ENCODE measurements around the gene ZNF559.
A peak's percentile ranks its signal among the peaks of the same experiment; 100 is the strongest.
"Not testable (repeated sequence)": the region's sequence is repeated elsewhere in the genome, so short reads cannot be mapped to it uniquely, and the experiment has no call there.

ZNF559 gene

GRCh38 chr19:9308091-9308770 is 15.7 kb upstream of the ZNF559 start:
- H3K27ac ChIP-seq, result no peak overlapping the region
- H3K36me3 ChIP-seq, result peaks cover 9% of the 10 kb centered on the region
- no peaks in the 10 kb centered on the region for H3K27me3 ChIP-seq
- no peaks in the 10 kb centered on the region for H3K9me3 ChIP-seq
- peak overlapping the region; percentile 75 to 81 for H3K4me3 ChIP-seq (ENCODE audit: low read depth in 1 of 2, low read length in 1 of 2)
- H3K4me1 ChIP-seq (ENCODE audit: control insufficient read depth in 1 of 2, insufficient read depth in 1 of 2, low read depth in 1 of 2, low read length in 1 of 2), result peaks cover 16 to 19% of the 10 kb centered on the region in 2 experiments
- TF ChIP-seq CTCF (IDR thresholded peaks at IDR 0.05), result no peak

- TF ChIP-seq CTCF (IDR thresholded peaks at IDR 0.05), result peak; percentile 34
- Histone ChIP-seq H3K27me3 (no peaks in the 10 kb centered on the region), H3K36me3 (peaks cover 3% of the 10 kb centered on the region), H3K4me1 (ENCODE audit: control insufficient read depth in 1 of 2, insufficient read depth in 1 of 2, low read depth in 1 of 2, low read length in 1 of 2) (peaks cover 16 to 19% of the 10 kb centered on the region in 2 experiments), H3K9me3 (peaks cover 2% of the 10 kb centered on the region), H3K4me3 (ENCODE audit: low read depth in 1 of 2, low read length in 1 of 2) (peak within 1 kb of the TSS; percentile 75 to 81), H3K27ac (peak within 1 kb of the TSS; percentile 92)
These were observed 14.6 kb upstream of the ZNF559 start, which contains the start of gene ZNF699 for GRCh38 chr19:9309139-9309973. Gene ZNF699 (minus strand): TSS chr19:9309838. CDS start chr19:9305119, 4,719 bp downstream.

- peaks cover 4% of the 10 kb centered on the region for H3K9me3 ChIP-seq
- H3K4me3 ChIP-seq (ENCODE audit: low read depth in 1 of 2, low read length in 1 of 2), result peak overlapping the region; percentile 75 to 81
- H3K27ac ChIP-seq, result peak overlapping the region; percentile 92
- H3K4me1 ChIP-seq (ENCODE audit: control insufficient read depth in 1 of 2, insufficient read depth in 1 of 2, low read depth in 1 of 2, low read length in 1 of 2), result peaks cover 16 to 19% of the 10 kb centered on the region in 2 experiments
- TF ChIP-seq CTCF (IDR thresholded peaks at IDR 0.05), result no peak
- no peaks in the 10 kb centered on the region for H3K27me3 ChIP-seq
- no peaks in the 10 kb centered on the region for H3K36me3 ChIP-seq
These were observed 14.0 kb upstream of the ZNF559 start for GRCh38 chr19:9309974-9310446.

- Histone ChIP-seq H3K4me1 (ENCODE audit: control insufficient read depth in 1 of 2, insufficient read depth in 1 of 2, low read depth in 1 of 2, low read length in 1 of 2) (peaks cover 7 to 11% of the 10 kb centered on the region in 2 experiments), H3K27ac (no peak overlapping the region), H3K9me3 (peaks cover 4% of the 10 kb centered on the region), H3K27me3 (no peaks in the 10 kb centered on the region), H3K36me3 (no peaks in the 10 kb centered on the region), H3K4me3 (ENCODE audit: low read depth in 1 of 2, low read length in 1 of 2) (no peak overlapping the region)
- no peak for TF ChIP-seq CTCF (IDR thresholded peaks at IDR 0.05)
These were observed 10.2 kb upstream of the ZNF559 start for GRCh38 chr19:9313756-9314155.

GRCh38 chr19:9321338-9321737 is 2.6 kb upstream of the ZNF559 start:
- Histone ChIP-seq H3K27me3 (no peaks in the 10 kb centered on the region), H3K36me3 (no peaks in the 10 kb centered on the region), H3K9me3 (peaks cover 7% of the 10 kb centered on the region), H3K4me3 (ENCODE audit: low read depth in 1 of 2, low read length in 1 of 2) (no peak overlapping the region), H3K27ac (no peak overlapping the region), H3K4me1 (ENCODE audit: control insufficient read depth in 1 of 2, insufficient read depth in 1 of 2, low read depth in 1 of 2, low read length in 1 of 2) (peaks cover 6 to 11% of the 10 kb centered on the region in 2 experiments)
- no peak for TF ChIP-seq CTCF (IDR thresholded peaks at IDR 0.05)

GRCh38 chr19:9321756-9322155 is 2.2 kb upstream of the ZNF559 start:
- peaks cover 6 to 11% of the 10 kb centered on the region in 2 experiments for H3K4me1 ChIP-seq (ENCODE audit: control insufficient read depth in 1 of 2, insufficient read depth in 1 of 2, low read depth in 1 of 2, low read length in 1 of 2)
- H3K36me3 ChIP-seq; H3K27ac ChIP-seq; H3K4me3 ChIP-seq (ENCODE audit: low read depth in 1 of 2, low read length in 1 of 2); H3K9me3 ChIP-seq; H3K27me3 ChIP-seq: not testable (repeated sequence)

GRCh38 chr19:9322201-9322600 is 1.8 kb upstream of the ZNF559 start:
- not testable (repeated sequence) for H3K4me3 ChIP-seq (ENCODE audit: low read depth in 1 of 2, low read length in 1 of 2); H3K27me3 ChIP-seq

More at GRCh38 chr19:9322201-9322600, 1.8 kb upstream of the ZNF559 start:
- not testable (repeated sequence) for H3K9me3 ChIP-seq, H3K36me3 ChIP-seq, H3K27ac ChIP-seq
- peaks cover 6 to 11% of the 10 kb centered on the region in 2 experiments for H3K4me1 ChIP-seq (ENCODE audit: control insufficient read depth in 1 of 2, insufficient read depth in 1 of 2, low read depth in 1 of 2, low read length in 1 of 2)
